ENCODE results near the gene P2RY4. TPM values are rescaled to one million over a fixed set of nuclear protein-coding genes. Genes with fewer than 3 reads are reported as not detected.

P2RY4 gene
- total and polyA plus RNA-seq, 10 of the 15 experiments (the other 5 are each of a cell fraction or from before 2014, with no cell fraction given) = 0.07 to 0.44 (median 0.13) TPM; not detected in 7

- ChIA-PET RAD21 (ENCODE audit: unreplicated experiment) (no interaction called here), SMC1A (ENCODE audit: uncharacterized antibody, unreplicated experiment) (interaction anchor here (0.6 to 2.3 kb wide), 3 partner anchors 11 to 273 kb away, joined by 3 to 5 read pairs (median 4); no protein-coding TSS in a partner anchor), CTCF (interaction anchor here (1.0 kb wide), 1 partner anchor 129 kb away, joined by 3 read pairs; no protein-coding TSS in a partner anchor), POLR2A (no interaction called here)
- BruUV-seq (replicated peaks) = no TSS peak
- FAIRE-seq = no peak
- Histone ChIP-seq H3K79me2 (ENCODE audit: control insufficient read depth, insufficient read depth, low read length) (no peaks in the 10 kb centered on the region), H3K9ac (ENCODE audit: control insufficient read depth, insufficient read depth, low read length) (no peak overlapping the region), H3K36me3 (ENCODE audit: control insufficient read depth in 2 of 2, insufficient read depth in 2 of 2, low read length in 1 of 2) (peaks cover 0 to 2% of the 10 kb centered on the region in 2 experiments; a peak in 1 of 4 replicates), H4K20me1 (ENCODE audit: control insufficient read depth, insufficient read depth) (no peaks in the 10 kb centered on the region), H2AFZ (ENCODE audit: control insufficient read depth, low read depth, low read length) (no peak overlapping the region), H3K4me1 (ENCODE audit: control insufficient read depth, insufficient read depth, low read length) (no peaks in the 10 kb centered on the region), H3K4me2 (ENCODE audit: control insufficient read depth, insufficient read depth) (no peak overlapping the region), H3K27me3 (replicated peaks in 1 of 2; ENCODE audit: control insufficient read depth in 2 of 2, insufficient read depth in 2 of 2, low read length in 1 of 2) (no peaks in the 10 kb centered on the region), H3K9me3 (replicated peaks; ENCODE audit: control insufficient read depth, insufficient read depth, low read length) (no peaks in the 10 kb centered on the region), H3K4me3 (no peak overlapping the region), H3K27ac (ENCODE audit: control insufficient read depth, insufficient read depth) (no peak overlapping the region)
- in situ Hi-C loops (cut with MboI) = no loop called here
- no peak for DNase-seq (ENCODE audit: low read depth, low spot score)
- intact Hi-C loops (cut with micrococcal nuclease; ENCODE audit: unreplicated experiment) = no loop called here
- ATAC-seq = no peak
- TF ChIP-seq HCFC1 (IDR thresholded peaks at IDR 0.05; ENCODE audit: low read length) (no peak), ATF7 (IDR thresholded peaks at IDR 0.05; ENCODE audit: low read depth) (no peak), BCLAF1 (IDR thresholded peaks at IDR 0.05) (no peak), KLF5 (IDR thresholded peaks at IDR 0.05; ENCODE audit: partially characterized antibody) (no peak), EGR1 (IDR thresholded peaks at IDR 0.05; ENCODE audit: borderline replicate concordance in 1 of 2, low read depth in 2 of 2, low read length in 2 of 2) (no peak)
- 60% methylated on average over 3 of the region's 3 CpGs for WGBS (ENCODE audit: insufficient coverage, insufficient replicate concordance, low lambda C conversion rate, missing lambda C conversion rate)
Observed at GRCh38 chrX:70301716-70302115, 41.7 kb upstream of the P2RY4 start.
